ENCODE results near the gene GLT6D1. TPM values are rescaled to one million over a fixed set of nuclear protein-coding genes. Genes with fewer than 3 reads are reported as not detected.

The GLT6D1 gene
- total RNA-seq, 1 donor from 2014 or later, result not detected

GRCh38 chr9:135608999-135609317 lies 30.4 kb downstream of the GLT6D1 start:
- intact Hi-C loops (cut with micrococcal nuclease), result no loop called here

GRCh38 chr9:135608294-135608998 lies 30.9 kb downstream of the GLT6D1 start:
- intact Hi-C loops (cut with micrococcal nuclease), result no loop called here

- intact Hi-C loops (cut with micrococcal nuclease), result no loop called here
Observed at GRCh38 chr9:135607401-135608293, 31.7 kb downstream of the GLT6D1 start.

DNA sequence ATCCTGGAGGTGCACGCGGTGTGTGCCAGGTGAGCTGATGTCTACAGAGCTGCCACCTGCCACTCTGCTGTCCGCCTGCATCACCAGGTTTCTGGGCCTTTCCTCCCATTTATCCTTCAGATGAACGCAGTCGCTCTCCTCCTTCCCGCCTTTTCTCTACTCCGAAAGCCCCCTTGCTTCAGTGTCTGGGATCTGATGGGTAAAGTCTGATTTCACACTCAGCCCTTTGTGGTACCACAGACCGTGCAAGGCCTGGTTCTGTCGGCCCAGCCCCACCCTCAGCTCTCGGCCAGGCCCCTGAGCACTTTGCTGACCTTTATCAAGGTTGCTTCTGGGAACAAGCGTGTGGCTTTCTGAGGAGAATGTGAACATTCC lies 32.5 kb downstream of the GLT6D1 start:
- intact Hi-C loops (cut with micrococcal nuclease), result no loop called here

DNA sequence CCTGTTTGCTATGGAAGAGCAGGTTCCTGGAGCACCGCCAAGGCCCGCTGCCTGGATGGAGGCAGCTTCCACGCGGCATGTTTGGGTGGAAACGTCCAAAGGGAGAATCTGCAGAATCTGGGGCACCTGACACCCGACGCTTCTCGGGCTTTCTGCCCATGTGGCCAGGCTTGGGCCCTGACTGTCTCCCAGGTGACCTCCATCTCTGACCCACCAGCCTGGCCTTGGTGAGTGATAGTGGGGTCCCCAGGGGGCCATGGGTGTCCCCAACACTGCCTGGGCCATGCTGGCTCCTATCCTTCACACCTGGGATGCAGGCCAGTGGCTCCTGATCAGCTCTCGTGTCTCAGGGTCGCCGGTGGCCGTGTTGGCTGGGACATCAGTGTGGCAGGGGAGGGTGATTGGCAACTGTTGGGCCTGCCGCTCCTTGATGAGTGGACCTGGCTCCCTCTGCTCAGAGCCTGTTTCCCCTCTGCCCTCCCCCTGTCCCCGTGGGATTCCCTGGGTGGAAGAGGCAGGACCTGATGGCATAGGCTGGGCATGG lies 34.0 kb downstream of the GLT6D1 start:
- intact Hi-C loops (cut with micrococcal nuclease), result no loop called here

GRCh38 chr9:135604437-135605237 lies 34.7 kb downstream of the GLT6D1 start:
- intact Hi-C loops (cut with micrococcal nuclease), result no loop called here

DNA sequence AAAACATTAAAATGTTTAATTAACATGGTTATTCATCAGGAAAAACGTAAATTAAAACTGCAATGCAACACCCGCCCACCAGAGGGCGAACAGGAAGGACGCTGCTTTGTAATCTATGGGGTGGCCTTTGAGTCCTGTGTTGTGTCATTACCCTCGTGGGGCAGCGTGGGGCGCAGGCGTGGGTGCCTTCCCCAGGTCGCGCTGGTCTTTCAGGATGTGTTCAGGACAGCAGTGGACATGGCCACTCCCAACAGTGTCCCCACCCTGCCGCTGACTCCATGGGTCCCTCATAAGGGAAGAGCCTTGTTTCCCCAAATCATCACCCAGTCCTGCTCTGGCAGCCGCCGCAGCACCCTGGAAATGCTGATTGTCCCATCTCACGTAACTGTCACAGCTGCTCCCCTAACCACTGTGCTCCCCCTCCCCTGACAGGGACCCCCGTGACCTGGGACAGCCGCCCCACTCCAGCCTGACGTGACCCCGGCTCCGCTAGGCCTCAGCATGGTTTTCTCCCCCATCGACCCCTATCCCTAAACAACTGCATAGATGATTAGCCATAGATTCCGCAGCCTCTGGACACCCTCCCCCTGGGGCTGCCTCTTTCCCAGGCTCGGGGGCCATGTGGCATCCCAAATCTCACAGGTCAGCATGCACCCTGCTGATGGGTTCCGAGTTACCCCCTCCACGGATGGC lies 36.4 kb downstream of the GLT6D1 start:
- intact Hi-C loops (cut with micrococcal nuclease), result no loop called here

DNA sequence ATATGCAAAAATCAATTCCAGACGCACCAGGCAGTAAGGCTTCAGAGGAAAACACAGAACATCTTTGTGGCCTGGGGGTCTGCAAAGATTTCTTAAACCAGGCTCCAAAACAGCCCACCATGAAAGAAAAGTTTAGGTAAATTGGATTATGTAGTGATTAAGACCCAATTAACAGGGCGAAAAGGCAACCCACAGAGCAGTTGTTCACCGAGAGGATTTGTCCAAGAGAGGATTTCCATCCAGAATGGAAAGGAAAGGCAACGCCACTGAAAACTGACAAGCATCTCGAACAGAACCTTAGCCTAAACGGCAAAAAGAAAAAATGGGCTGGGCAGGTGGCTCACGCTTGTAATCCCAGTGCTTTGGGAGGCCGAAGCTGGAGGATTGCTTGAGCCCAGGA lies 37.4 kb downstream of the GLT6D1 start:
- intact Hi-C loops (cut with micrococcal nuclease), result no loop called here

- intact Hi-C loops (cut with micrococcal nuclease), result no loop called here
Observed at GRCh38 chr9:135600296-135600817, 39.0 kb downstream of the GLT6D1 start.

DNA sequence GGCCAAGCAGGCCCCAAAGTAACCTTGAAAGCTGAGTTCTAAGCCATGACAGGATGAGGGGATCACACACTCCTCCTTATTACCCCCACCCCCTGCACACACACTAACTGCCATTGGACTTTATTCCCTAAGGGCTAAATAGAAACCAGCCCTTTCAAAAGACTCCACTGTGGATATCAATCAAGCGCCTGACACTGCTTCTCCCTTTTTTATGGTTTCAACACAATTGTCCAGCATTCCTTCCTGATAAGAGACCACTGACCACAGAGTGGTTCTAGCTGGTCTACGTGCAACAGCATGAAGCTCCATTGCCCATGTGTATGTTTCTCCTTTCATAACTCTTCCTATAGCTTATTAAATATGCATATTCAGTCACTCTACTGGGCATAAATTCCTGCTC lies 43.1 kb downstream of the GLT6D1 start:
- intact Hi-C loops (cut with micrococcal nuclease), result no loop called here

- intact Hi-C loops (cut with micrococcal nuclease), result no loop called here
Observed at GRCh38 chr9:135592625-135593024, 46.7 kb downstream of the GLT6D1 start.

DNA sequence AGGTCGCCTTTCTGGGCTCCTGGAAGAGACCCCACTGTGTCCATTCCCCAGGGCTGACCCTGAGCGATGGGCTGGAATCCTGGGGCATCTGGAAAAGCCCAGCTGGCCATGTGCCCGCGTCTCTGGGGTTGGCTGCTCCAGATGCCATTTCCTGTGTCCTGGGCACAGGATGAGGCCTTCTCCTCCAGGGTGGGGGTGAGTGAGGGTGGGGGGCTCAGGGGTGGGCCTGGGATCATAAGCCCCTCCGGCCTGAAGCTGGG lies 47.1 kb downstream of the GLT6D1 start:
- intact Hi-C loops (cut with micrococcal nuclease), result no loop called here

DNA sequence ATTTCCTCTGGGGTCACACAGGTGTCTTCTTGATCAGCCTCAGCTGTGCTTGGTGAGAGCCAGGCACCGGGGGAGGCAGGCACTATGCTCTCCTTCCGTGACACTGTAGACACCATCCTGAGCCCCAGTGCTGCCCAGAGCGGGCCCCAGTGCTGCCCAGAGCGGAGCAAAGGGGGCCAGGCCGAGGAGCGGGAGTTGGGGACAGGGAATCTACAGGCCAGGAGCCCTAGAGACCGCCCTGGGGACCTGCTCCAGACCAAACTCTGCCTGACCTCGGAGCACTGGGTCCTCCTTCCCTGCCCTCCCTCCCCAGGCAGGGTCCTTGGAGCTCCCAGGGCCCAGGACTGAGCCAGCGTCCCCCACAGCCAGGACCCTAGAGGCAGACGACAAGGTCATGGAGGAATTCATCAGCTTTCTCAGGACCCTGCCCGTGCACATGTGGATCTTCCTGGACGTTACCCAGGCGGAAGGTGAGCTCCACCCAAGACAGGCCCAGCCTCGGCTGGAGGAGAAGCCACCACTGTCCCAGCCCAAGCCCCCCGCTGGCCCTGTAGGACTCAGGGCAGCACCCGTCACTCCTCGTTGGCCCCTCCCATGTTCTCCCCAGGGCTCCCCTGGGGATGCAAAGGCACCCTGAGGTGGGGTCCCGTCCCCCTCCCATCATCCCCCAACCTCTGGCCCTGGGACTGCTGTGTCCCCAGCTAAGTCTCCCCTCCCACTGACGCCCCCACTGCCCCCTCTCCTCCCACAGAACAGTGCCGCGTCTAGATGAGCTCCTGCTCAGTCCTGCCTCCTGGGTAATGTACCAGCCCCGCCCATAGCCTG lies 47.6 kb downstream of the GLT6D1 start:
- intact Hi-C loops (cut with micrococcal nuclease), result no loop called here

DNA sequence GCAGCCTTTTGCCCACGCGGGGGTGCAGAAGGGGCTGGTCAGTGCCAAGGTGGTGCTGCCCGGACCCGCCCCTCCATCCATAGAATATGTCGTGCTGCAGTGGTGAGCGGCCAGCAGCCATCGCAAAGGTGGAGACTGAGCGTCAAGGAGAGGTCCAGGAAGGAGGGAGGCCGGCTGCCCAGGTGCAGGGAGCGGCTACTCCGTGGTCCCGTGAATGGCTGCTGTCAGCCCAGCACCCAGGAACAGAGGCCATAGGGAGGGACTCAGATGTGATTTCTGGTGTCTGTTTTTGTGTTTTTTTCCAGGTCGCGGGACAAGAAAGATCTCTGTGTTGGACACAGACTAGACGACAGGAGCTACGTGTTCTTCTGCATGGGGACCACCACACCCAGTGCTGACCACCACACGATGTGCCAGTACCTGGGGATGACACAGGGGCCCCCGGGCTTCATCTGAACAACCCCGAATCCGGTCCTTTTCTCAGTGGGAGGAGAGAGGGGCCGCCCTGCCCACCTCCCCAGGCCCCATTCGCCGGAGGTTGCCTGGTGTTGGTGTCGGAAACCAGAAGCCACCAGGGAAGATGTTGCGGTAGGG lies 48.8 kb downstream of the GLT6D1 start:
- intact Hi-C loops (cut with micrococcal nuclease), result no loop called here

- intact Hi-C loops (cut with micrococcal nuclease), result no loop called here
Observed at GRCh38 chr9:135589596-135590485, 49.5 kb downstream of the GLT6D1 start.

DNA sequence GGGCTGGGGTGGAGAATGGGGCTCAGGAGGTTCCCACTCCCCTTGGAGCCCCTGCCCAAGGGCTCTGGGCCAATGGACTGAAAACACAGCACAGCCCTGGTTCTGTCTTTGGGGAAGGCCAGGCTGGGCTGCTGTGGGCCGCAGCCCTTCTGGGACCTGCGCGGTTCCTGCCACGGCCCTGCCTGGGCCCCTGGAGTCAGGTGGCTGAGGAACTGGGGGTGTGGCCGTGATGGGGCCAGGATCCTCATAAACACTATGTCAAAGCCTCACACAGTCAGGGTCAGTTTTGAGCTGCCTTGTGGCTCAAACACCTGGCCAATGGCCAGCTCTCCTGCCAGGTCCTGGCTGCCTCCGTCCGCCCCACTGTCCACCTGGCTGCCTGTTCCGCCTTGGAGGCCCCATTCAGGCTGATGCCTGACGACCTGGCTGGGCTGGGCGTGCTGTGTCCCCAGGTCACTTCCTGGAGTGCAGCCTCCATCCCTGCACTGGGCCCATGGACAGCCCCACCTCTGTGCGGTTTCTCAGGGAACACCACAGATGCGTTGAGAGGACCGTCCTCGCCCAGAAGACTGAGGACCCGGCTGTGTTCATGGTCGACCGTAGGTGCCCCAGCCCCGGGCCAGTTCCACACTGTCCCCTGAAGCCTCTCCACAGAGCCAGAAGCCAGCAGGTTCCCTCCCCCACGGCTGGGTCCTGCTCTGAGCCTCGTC lies 50.3 kb downstream of the GLT6D1 start:
- intact Hi-C loops (cut with micrococcal nuclease), result no loop called here

DNA sequence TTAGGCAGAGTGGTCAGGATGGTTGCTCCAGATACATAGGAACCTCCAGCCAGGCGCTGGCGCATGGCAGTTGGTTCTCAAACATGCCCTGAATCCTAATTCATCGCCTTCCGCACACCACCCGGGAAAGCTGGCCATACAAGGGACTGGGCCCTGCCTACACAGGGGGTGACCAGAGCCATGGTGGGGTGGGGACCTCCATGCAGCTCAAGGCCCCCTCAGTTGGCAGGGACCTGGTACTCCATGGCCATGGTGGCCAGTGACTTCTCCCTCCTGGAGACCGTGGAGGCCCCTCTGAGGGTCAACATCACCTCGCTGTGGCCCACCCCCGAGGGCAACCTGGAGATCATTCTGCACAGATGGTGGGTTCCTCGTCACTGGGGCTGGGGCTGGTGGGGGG lies 51.0 kb downstream of the GLT6D1 start:
- intact Hi-C loops (cut with micrococcal nuclease), result no loop called here

DNA sequence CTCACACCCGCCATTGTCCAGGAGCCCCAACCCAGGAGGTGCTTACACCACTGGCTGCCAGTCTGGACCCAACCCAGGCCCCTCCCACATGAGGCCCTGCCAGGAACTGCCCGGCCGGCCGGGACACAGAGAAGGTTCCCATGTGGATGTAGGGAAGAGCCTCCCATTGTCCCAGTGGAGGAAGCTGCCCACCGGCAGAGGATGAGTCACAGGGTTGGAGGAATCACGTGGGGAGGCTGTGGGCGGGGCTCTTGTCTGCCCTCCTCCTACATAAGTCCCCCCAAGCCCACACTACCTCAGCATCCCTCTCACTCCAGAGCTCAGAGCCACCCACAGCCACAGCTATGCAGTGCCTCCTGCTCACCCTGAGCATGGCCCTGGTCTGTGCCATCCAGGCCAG lies 51.7 kb downstream of the GLT6D1 start:
- intact Hi-C loops (cut with micrococcal nuclease), result no loop called here
